Activated CD4-positive, alpha-beta T cell treated with anti-CD3 and anti-CD28 coated beads, Interleukin-2, Interleukin-4, amounts not matched to agents 100 ng/mL and 50 ng/mL, durations not matched to agents 16 hours and 8 hours (primary cell): ENCODE data around the gene TRPM7.
"Not testable (repeated sequence)": the region's sequence is repeated elsewhere in the genome, so short reads cannot be mapped to it uniquely, and the experiment has no call there.

Experiments used
- DNase-seq: peaks from one replicate; pipeline ENCODE4 v3.0.0-alpha.2; 2020; ENCODE audit warnings: low spot score

TRPM7 gene

GRCh38 chr15:50670115-50670514 lies 16.5 kb downstream of the TRPM7 start:
- no peak for DNase-seq

GRCh38 chr15:50669611-50670010 lies 17.0 kb downstream of the TRPM7 start:
- no peak for DNase-seq

GRCh38 chr15:50665938-50666337 lies 20.7 kb downstream of the TRPM7 start:
- no peak for DNase-seq

- no peak for DNase-seq
Measured at GRCh38 chr15:50655555-50655954, 31.0 kb downstream of the TRPM7 start.

GRCh38 chr15:50653156-50653743 lies 33.3 kb downstream of the TRPM7 start:
- no peak for DNase-seq

GRCh38 chr15:50652671-50653070 lies 33.9 kb downstream of the TRPM7 start:
- DNase-seq: no peak

- DNase-seq: no peak
Measured at GRCh38 chr15:50641318-50641717, 45.3 kb downstream of the TRPM7 start.

- DNase-seq: no peak
Measured at GRCh38 chr15:50636146-50636545, 50.5 kb downstream of the TRPM7 start.

- DNase-seq: peak; percentile 9
Measured at GRCh38 chr15:50633653-50634052, 52.9 kb downstream of the TRPM7 start.

- DNase-seq: no peak
Measured at GRCh38 chr15:50628421-50628820, 58.2 kb downstream of the TRPM7 start.

GRCh38 chr15:50627351-50628055 lies 59.1 kb downstream of the TRPM7 start:
- peak; percentile 10 for DNase-seq

- DNase-seq: no peak
Measured at GRCh38 chr15:50624616-50625168, 61.9 kb downstream of the TRPM7 start.

- peak; percentile 4 for DNase-seq
Measured at GRCh38 chr15:50622361-50622943, 64.1 kb downstream of the TRPM7 start.

GRCh38 chr15:50616960-50617359 lies 69.6 kb downstream of the TRPM7 start:
- not testable (repeated sequence) for DNase-seq

- DNase-seq: not testable (repeated sequence)
Measured at GRCh38 chr15:50616554-50616953, 70.0 kb downstream of the TRPM7 start.

GRCh38 chr15:50613600-50613999 lies 73.0 kb downstream of the TRPM7 start:
- no peak for DNase-seq

- no peak for DNase-seq
Measured at GRCh38 chr15:50607129-50607528, 79.5 kb downstream of the TRPM7 start.

GRCh38 chr15:50605462-50605861 lies 81.1 kb downstream of the TRPM7 start:
- DNase-seq: no peak

- not testable (repeated sequence) for DNase-seq
Measured at GRCh38 chr15:50602028-50602427, 84.6 kb downstream of the TRPM7 start.

GRCh38 chr15:50594311-50594710 lies 92.3 kb downstream of the TRPM7 start:
- no peak for DNase-seq

GRCh38 chr15:50593761-50594160 lies 92.8 kb downstream of the TRPM7 start:
- DNase-seq: no peak

- DNase-seq: no peak
Measured at GRCh38 chr15:50590288-50590687, 96.3 kb downstream of the TRPM7 start.

GRCh38 chr15:50577492-50577891 lies 109.1 kb downstream of the TRPM7 start:
- DNase-seq: no peak
